Peyer's patch (tissue), 4 donors: Measurements from ENCODE around the gene RBM10.

Experiments
- CTCF ChIP-seq, 6 experiments: fragments of 450-650 bp in 4 of 6; fragments of 200-600 bp in 2 of 6; sonication (generic) in 1 of 6; IDR thresholded peaks; one replicate each; pipeline ENCODE4 v1.5.1; 2017 to 2019; ENCODE audit warnings: antibody characterized with exemption in 6 of 6, mild to moderate bottlenecking in 3 of 6, moderate library complexity in 1 of 6
- POLR2A ChIP-seq, 2 donors: fragments of 450-650 bp; IDR thresholded peaks; one replicate each; pipeline ENCODE4 v1.5.1; 2017; ENCODE audit warnings: antibody characterized with exemption in 2 of 2, mild to moderate bottlenecking in 2 of 2, moderate library complexity in 2 of 2

- TF ChIP-seq POLR2A (IDR thresholded peaks at IDR 0.05) (no peak), CTCF (IDR thresholded peaks at IDR 0.05) (no peak)
Measured at GRCh38 chrX:47170861-47171692, 26.1 kb downstream of the RBM10 start.
